Astrocyte (in vitro differentiated cells and primary cell): ENCODE results near the gene ULBP2.

ENCODE experiments used
- EZH2 ChIP-seq: IDR thresholded peaks from 2 replicates; pipeline ENCODE4 v1.6.1; 2012; ENCODE audit warnings: mild to moderate bottlenecking, low read length, inconsistent platforms; ENCODE audit not compliant: insufficient read depth
- TF ChIP-seq, protein P1 (sequence below): IDR thresholded peaks from 2 replicates; pipeline ENCODE4 v1.5.1; 2011; ENCODE audit warnings: low read depth, mild to moderate bottlenecking, inconsistent platforms, low read length, moderate library complexity; ENCODE audit not compliant: insufficient read depth

DNA sequence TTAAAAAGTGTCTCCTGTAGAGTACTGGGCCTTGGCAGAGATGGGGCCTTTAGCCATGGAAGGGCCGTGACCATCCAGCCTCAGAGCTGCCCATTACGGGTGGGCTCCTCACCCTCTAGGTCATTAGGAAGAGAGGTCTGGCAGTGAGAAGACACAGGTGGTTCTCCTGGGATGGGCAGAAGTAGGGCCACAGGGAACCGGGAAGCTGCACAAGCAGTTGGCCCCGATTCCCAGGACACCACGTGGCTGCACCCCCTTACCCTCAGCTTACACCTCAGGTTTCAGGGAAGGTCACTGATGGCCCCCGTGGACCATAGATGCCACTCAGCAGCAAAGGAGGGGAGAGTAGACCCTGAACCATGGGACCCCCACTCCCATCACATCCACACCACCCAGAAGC, 20.5 kb upstream of the ULBP2 start:
- TF ChIP-seq, protein P1, sequence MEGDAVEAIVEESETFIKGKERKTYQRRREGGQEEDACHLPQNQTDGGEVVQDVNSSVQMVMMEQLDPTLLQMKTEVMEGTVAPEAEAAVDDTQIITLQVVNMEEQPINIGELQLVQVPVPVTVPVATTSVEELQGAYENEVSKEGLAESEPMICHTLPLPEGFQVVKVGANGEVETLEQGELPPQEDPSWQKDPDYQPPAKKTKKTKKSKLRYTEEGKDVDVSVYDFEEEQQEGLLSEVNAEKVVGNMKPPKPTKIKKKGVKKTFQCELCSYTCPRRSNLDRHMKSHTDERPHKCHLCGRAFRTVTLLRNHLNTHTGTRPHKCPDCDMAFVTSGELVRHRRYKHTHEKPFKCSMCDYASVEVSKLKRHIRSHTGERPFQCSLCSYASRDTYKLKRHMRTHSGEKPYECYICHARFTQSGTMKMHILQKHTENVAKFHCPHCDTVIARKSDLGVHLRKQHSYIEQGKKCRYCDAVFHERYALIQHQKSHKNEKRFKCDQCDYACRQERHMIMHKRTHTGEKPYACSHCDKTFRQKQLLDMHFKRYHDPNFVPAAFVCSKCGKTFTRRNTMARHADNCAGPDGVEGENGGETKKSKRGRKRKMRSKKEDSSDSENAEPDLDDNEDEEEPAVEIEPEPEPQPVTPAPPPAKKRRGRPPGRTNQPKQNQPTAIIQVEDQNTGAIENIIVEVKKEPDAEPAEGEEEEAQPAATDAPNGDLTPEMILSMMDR = no peak
- TF ChIP-seq EZH2 = no peak
